Measurements from ENCODE around the gene DOCK10.

- TF ChIP-seq CTCF (IDR thresholded peaks at IDR 0.05) (no peak), POLR2A (IDR thresholded peaks at IDR 0.05) (no peak)
These were observed 284.2 kb downstream of the DOCK10 start for GRCh38 chr2:224757934-224758548.
